Stimulated activated naive CD4-positive, alpha-beta T cell treated with Interleukin-2 at 50 U/mL for 16 hours (primary cell): ENCODE data around the gene PFDN2.
"Not testable (repeated sequence)": the region's sequence is repeated elsewhere in the genome, so short reads cannot be mapped to it uniquely, and the experiment has no call there.

Source experiments
- DNase-seq: peaks from one replicate; lab custom pipeline; 2025; lab: John Stamatoyannopoulos, UW

PFDN2 gene

DNA sequence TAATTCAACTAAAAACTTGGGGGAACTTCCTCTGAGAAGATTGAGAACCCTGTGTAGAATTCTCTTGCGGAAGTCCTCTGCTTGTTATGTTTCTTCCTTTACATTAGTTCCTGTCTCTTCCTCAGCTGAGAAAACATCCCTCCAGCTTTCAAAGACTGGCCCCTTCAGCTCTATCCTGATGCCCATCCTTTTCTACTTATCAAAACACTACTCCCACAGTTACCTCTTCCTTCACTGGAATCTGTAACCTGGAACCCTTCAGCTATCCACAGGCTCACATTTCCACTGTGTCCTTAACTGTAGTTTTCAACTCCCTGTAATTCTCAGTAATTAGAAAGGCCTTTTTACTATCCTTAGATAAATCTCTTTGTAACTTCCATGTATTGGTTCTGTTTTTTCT lies 20.6 kb upstream of the PFDN2 start:
- no peak for DNase-seq

DNA sequence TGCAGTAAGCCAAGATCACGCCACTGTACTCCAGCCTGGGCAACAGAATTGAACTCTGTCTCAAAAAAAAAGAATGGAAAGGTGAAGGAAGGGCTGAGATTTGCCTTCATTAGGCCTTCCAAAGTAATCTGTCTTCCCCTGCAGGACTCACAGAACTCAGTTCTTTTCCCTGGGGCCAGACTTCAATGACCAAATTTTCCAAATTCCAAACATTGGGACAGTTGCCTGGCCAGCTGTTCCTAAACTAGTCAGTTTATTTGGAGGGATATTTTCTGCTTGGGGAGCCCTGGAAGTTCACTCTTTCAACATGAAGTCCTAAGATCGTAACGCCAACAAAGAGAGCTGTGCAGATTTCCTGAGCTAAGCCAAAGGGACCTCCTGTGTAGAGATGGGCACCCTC lies 20.0 kb upstream of the PFDN2 start:
- no peak for DNase-seq

DNA sequence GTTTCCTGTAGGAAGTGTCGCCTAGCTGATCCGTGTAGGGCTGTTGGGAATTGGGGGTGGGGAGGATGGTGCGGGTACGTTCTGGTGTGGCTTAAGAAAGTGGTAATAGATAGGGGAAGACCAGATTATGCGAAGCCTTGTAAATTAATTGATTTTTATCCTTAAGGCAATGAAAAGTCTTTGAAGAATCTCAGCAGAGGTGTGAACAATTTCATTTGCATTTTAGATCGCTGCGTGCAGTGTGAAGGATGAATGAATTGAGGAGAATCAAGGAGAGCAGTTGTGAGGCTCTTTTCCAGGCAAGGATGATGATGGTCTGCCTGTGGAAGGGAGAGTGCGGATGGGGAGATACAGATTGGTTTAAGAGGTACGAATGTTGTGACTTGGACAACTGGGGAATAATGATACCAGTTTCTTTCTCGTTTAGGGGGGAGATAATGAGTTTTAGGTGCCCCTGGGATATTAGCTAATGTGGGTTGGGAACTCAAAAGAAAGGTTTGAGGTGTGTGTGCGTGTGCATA lies 15.4 kb upstream of the PFDN2 start:
- DNase-seq: no peak

DNA sequence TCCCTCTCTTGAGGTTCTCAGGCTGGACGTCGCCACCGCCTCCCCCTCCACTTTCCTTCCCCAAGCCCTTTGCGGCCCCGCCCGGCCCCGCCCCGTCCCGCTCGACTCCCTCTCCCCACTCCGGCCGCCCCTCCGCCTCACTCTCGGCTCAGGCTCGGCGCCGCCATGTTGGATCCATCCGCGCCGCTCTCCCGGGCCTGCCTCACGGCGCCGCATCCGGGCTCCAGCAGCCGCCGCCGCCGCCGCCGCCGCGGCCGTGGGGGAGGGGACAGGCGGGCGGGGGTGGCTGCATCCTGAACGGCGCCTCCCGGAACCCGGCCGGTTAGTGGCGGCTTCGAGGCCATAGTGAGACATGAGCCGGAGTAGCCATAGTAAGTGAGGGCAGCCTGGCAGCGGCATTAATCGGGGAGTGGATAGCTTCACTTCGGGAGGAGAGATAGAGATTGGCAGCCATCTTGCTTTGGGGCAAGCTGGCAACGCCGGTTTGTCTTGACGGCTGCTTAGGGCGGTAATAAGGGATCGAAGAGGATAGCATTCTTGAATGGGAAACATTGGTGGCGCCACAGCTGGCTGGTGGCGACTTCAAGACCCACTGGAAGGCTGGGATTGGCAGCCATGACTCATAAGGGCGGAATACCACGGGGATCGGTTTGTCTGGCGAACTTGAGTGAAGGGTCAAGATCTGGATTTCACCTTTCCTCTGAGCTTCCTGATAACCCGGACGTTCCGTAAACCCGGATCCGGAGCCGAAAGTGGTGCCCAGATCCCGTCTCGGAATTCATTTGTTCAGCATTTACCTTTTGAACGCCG lies 14.8 kb upstream of the PFDN2 start, which contains the start of gene DEDD:
Gene DEDD, minus strand, starts transcription at position 258 of the 810 bp plus-strand sequence. CDS start 8,205 bp downstream, outside the sequence.
- peak; percentile 92 for DNase-seq

DNA sequence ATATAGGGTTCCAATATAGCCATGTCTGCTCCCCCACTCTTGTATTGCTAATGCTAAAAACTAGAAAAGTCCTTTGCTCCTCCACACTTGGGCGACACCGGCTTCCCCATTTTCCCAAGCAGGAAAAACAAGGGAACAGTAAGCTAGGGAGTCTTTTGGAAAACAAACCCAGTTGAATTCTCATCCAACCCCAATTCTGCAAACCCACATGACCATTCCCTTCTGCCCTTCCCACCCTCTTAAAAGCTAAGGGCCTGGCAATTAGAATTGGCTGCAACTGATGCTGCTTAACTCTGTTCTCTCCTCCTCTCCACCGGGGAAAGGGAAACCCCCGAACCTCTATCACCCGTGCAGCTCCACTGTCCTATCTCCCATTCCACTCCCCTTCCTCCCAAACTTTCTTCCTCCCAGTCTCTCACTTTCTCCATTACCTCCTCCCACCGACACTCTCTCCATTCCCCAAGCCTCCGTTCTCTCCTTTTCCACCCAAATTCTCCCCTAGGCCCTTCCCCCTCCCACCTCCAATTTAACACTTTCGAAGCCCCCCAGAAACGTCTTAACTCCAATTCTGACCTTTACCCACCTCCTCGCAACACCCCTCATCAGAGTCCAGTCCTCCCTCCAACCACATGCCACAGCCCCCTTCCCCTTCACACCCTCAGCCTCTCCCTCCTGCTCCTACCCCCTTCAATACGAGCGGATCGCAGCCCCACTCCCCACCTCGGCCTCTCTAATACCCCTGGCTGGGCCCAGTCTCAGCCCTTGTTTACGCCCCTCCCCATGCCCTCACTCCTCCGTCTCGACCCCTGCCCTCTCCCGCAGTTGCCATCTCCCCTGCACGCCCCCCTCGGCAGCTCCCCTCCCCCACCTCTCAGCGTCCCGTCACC lies 13.9 kb upstream of the PFDN2 start:
- no peak for DNase-seq

DNA sequence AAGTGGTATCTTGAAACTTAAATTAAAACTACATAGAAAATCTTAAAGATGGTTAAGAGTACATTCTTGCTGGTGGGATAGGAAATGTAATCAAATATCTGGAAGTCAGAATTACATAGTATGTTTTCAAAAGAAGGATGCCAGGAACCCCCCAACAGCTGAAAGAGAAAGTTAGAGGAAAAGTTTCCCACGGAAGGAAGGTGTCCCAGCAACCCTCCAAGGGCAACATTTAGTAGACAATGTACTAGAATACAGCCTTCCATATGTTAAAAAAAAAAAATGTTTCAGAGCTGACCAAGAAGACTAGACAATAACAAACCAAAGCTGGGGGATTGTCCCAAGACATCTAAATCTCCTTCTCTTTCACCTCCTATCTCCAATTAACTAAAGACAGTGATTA lies 12.4 kb upstream of the PFDN2 start:
- no peak for DNase-seq

DNA sequence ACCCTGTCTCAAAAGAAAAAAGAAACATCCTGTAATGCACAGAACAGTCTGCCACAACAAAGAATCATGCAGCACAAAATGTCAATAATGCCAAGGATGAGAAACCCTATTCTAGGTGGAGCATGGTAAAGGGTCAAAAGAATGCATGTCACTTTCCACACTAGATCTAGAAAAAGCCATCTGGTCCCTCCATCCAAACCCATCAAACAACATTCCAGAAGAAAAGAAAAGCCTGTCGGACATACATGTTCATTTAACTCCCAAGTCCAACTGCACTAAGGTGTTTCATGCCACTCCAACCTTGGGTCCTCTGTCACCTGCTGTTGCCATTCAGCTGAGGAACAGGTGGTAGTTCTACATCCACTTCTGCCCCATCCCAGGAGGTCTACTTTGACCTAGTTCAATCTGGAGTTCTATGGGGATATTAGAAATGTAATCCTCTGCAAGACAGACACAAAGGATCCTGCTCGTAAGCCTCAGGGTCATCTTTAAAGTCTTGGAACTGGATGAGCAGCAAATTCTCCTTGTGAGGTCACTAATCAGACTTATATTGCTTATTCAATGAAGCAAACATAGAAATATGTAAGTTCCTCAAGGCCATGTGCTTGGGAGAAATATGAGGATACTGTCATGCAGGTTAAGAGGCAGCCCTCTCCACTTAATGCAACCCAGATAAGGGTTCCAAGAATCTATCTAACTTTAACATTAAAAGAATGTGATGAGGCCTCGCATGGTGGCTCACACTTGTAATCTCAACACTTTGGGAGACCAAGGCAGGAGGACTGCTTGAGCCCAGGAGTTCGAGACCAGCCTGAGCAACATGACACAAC lies 11.0 kb upstream of the PFDN2 start:
- DNase-seq: no peak

DNA sequence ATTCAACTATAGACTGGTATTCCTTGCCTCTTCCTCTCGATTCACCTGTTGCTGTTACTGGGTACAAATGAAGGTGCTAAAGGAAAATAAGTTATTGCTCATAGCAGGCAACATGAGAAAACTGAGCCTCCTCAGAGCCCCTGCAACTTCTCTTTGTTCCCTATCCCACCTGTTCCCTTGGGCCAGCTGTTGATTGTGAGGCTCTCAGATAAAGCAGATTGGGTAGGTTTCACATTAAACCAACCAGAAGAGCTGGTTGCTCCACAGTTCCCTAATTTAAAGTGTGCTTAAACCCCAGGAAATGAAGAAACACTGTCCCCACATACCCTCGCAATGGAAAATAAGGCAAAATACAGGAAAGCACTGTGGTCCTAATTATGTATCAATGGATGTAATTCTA lies 9.8 kb upstream of the PFDN2 start:
- no peak for DNase-seq

DNA sequence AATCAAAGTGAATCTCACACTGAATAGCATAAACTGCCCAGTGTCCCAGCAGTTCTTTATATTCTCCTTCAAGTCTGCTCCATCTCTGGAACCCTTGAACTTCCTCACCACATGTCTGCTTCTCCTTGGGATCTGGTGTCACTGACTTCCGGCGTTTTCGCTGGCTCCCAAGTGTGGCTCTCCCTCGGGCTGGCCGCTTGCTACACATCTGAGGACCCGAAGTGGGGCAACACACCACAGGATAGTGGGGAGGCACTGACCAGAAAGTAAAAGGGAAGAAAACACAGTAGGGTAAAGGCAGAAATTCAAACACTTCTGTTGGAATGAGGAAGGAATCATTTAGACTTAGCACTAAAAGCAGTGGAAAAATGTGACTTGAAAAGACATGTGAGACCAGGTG lies 5.1 kb upstream of the PFDN2 start:
- no peak for DNase-seq

DNA sequence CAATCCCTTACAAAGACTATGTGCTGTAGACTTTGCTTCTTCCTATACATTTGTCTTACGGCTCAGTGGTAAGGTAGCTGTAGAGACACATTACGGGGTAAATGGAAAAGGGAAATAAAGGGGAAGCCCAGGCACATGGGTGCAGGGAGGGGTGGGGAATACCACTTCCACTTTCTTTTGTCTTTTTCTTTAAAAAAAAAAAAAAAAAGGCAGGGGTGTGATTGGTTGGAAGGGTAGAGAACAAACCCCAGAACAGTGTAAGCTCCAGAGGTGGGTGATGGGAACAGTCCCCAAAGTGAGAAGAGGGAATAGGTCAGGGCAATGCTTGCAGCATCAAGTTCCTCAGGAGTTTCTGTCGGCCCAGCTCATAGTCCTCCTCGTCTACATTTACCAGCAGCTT lies 4.0 kb upstream of the PFDN2 start:
- no peak for DNase-seq

DNA sequence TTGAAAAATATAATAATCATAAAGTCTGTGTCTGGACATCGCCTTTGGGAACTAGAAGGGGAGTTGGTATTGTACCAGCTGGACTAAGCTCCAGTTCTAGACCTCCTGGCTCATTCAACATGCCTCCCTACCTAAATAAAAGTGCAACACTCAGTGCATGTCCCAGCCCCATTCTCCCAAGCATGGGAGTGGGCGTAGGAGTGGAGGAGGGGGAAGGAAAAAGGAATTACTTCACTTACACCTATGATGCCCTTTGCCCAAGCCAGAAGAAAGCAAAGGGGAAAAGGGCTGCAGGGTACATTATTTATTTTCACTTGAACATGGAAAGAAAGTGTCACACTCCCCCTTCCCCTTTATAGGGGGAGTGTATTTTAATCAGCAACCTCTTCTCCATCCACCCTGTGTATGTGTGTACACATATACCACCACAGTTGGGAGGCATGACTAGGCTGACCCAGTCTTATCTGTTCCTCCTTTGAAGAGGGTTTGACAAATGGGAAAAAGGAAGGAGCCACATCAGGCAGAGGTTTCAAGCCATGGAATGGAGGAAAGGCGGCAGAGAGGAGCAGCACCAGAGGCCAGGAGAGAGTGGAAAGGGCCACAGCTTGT lies 3.3 kb upstream of the PFDN2 start:
- no peak for DNase-seq

DNA sequence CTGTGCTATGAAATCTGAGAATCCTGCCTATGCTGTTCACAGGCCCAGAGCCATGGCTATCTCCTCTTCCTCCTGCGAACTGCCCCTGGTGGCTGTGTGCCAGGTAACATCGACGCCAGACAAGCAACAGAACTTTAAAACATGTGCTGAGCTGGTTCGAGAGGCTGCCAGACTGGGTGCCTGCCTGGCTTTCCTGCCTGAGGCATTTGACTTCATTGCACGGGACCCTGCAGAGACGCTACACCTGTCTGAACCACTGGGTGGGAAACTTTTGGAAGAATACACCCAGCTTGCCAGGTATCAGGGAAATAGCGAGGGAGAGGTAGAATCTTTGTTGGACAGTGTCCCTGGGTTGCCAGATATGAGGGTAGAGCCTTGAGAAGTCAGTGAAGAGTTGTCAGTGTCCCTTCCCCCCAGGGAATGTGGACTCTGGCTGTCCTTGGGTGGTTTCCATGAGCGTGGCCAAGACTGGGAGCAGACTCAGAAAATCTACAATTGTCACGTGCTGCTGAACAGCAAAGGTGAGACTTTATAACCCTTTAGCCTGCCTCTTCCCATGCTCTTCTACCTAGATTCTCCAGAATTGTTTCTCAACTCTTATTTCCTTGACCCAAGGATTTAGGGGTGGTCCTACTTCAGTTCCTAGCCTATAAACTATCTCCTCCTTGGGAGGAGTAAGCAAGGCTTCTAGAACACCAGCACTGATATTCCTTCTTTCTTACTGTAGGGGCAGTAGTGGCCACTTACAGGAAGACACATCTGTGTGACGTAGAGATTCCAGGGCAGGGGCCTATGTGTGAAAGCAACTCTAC lies 1.5 kb upstream of the PFDN2 start:
- peak; percentile 76 for DNase-seq

DNA sequence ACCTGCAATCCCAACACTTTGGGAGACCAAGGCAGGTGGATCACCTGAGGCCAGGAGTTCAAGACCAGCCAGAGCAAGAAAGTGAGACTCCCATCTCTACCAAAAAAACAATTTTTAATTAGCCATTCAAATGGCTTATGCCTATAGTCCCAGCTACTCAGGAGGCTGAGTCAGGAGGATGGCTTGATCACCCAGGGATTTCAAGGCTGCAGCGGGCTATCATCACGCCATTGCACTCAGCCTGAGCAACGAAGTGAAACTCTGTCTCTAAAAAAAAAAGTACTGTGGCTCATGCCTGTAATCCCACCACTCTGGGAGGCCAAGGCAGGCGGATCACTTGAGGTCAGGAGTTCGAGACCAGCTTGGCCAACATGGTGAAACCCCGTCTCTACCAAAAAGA lies 1.9 kb downstream of the PFDN2 start:
- DNase-seq: not testable (repeated sequence)

DNA sequence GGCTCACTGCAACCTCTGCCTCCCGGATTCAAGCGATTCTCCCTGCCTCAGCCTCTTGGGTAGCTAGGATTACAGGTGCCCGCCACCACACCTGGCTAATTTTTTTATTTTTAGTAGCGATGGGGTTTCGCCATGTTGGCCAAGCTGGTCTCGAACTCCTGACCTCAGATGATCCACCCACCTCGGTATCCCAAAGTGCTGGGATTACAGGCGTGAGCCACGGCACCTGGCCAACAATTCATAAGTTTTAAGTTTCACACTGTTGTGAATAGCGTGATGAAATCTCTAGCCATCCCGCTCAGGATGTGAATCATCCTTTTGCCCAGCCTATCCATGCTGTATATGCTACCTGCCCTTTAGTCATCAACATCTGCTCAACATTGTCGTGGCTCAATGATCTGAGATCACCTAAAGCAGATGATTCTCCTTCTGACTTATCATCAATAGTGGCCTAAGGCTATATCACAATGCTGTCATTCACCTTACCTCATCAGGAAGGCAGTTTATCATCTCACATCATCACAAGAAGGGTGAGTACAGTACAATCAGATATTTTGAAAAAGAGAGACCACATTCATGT lies 2.6 kb downstream of the PFDN2 start:
- DNase-seq: peak; percentile 16

DNA sequence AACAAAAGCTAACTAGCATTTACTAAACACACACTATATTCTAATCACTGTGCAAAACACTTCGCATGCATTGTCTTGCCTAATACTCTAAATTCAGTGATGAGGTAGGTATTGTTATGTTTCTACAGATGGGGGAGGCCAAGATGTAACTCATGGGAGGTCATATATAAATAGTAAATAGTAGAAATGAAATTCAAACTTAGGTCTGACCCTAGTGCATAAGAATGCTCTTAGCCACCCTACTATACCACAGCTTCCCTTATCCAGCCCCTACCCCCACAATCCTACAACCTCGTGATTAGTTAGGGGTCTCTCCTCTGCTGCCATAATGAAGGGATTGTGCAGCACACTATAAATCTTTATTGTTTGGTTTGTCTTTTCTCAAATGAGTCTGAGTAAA lies 3.3 kb downstream of the PFDN2 start:
- DNase-seq: no peak

DNA sequence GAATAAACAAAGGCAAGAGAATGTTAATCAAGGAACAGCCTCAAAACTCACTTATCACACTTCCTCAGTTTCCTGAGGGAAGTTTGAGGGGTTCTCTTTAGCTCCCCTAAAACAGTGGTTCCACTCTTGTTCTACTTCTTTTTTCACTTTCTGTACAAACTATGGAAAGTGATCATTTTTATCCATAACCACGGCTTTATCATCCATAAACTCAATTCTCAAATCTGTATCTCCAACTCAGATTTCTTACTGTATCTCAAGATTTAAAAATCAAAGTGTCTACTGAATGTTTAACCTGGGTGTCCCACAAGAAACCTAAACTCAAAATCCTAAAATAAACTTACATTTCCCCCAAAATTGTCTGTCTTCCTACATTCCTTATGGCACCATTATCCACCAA lies 3.9 kb downstream of the PFDN2 start:
- DNase-seq: no peak

DNA sequence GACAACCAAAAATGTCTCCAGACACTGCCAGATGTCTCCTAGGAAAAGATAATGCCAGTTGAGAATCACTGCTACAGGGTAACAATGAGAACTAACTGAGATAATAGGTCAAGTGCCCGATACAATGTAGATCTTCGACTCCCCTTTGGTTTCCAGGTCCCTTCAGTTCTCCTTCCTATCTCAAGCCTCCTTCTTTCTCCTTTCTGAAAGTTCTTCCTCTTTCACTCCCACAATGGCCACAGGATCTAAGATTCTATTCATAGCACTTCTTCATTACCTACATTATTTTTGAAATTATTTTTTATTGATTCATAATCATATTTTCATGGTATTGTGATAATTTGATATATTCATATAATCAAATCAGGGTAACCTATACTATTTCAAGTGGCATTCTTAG lies 6.3 kb downstream of the PFDN2 start:
- DNase-seq: no peak

DNA sequence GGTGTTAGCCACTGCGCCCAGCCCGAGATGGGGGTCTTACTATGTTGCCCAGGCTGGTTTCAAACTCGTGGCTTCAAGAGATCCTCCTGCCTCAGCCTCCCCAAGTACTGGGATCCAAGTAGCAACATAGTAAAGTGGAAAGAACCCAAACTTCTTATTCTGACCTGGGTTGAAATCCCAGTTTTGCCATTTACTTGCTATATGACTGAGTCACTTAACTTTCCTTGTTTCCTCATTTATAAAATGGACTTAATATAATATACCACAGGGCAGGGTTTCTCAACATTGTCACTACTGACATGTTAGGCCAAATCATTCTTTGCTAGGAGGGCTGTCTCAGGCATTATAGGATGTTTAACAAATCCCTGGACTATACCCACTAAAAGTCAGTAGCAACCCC lies 6.7 kb downstream of the PFDN2 start:
- DNase-seq: no peak

DNA sequence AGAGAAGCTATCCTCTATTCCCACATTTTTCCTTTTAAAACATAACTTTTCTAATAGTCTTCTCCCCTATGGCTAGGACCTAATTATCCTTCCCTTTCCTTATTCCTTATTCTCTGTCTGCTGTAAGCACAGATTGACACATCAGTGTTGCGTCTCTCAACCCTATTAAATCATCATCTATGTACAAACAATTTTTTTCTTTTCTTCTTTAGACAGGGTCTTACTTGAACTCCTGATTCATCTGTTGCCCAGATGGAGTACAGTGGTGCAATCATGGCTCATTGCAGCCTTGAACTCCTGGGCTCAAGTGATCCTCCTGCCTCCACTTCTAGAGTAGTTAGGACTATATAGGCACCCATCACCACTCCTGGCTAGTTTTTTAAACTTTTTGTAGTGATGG lies 11.4 kb downstream of the PFDN2 start:
- no peak for DNase-seq

DNA sequence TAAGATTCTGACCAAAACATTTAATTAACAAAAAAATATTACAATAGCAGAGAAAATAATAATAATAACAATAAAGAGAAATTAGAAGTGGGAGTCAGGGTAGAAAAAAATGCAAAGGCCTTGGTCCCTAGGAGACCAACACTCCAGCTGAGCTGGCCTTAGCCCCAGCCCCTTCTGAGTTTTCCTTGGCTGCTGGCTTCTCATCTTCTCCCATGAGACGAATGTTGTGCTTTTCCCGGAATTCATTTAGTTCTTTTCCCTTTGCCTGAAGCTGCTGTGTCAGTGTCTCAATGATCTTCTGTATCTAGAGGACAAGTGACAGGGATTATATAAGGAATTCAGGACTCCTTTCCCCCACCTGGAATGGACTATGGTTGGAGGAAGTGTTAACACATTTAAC lies 17.3 kb downstream of the PFDN2 start:
- DNase-seq: no peak
